Erythroblast (primary cell): ENCODE data around the gene TMPRSS5.
"Not testable (repeated sequence)": the region's sequence is repeated elsewhere in the genome, so short reads cannot be mapped to it uniquely, and the experiment has no call there.

Experiments
- DNase-seq, 2 experiments: peaks; one replicate each; lab custom pipeline; 2025; lab: John Stamatoyannopoulos, UW
- GATA1 ChIP-seq: IDR thresholded peaks from 2 replicates; pipeline ENCODE4 v1.6.1; 2011; ENCODE audit warnings: low read depth, mild to moderate bottlenecking, control low read depth, low read length, moderate library complexity
- POLR2A ChIP-seq: IDR thresholded peaks from 2 replicates; pipeline ENCODE4 v1.6.1; 2011; ENCODE audit warnings: mild to moderate bottlenecking, low read length

Gene TMPRSS5

DNA sequence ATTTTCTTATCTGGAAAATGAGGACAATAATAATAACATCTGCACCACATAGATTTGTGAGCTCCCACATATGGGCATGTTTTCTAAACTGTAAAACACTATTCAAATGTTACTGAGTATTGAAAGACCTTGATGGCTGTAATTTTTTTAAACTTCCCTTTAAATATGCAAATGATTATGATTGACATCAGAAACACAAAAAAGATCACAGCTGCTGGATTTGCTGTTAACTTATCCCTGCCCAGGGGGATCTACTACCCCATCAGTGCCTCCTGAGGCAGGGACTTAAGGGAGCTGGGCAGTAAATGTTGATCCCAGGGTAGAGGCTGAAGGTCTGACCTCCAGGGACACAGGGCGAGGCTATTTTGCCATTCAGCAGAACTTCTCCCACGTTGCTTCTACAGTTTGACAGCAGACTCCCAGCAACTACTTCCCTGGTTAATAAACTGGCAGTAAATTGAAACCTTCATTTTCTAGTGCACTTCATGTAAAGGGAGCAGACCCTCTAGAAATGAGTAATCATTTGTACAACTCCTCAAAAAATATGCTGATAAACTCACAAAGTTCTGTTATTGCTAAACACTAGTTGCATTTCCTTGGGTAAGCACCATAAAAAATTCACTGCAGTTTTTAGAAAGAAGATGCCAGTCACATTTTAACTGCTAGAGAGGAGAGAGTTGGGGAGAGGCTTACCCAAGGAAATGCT, 20.3 kb downstream of the TMPRSS5 start:
- DNase-seq: no peak
- TF ChIP-seq POLR2A (no peak), GATA1 (no peak)

DNA sequence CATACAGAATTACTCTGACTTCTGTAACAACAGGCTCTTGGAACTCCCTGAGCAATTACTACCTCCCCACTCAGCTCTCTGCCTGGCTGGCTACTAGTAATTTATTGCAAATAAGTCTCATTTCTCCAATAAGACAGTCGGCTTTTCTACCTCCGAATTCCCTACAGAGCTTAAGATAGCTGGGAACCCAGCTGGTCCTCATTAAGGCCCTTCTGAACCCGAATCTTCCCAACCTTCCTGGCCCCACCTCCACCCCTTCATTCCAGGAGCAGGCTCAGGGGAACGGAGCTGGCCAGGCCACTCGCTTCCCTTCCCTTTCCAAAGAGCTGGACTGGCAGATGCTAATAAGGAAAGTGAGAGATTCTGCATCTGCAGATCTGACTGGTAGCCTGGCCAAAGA, 21.6 kb downstream of the TMPRSS5 start:
- TF ChIP-seq POLR2A: no peak
- TF ChIP-seq GATA1: no peak
- no peak for DNase-seq

DNA sequence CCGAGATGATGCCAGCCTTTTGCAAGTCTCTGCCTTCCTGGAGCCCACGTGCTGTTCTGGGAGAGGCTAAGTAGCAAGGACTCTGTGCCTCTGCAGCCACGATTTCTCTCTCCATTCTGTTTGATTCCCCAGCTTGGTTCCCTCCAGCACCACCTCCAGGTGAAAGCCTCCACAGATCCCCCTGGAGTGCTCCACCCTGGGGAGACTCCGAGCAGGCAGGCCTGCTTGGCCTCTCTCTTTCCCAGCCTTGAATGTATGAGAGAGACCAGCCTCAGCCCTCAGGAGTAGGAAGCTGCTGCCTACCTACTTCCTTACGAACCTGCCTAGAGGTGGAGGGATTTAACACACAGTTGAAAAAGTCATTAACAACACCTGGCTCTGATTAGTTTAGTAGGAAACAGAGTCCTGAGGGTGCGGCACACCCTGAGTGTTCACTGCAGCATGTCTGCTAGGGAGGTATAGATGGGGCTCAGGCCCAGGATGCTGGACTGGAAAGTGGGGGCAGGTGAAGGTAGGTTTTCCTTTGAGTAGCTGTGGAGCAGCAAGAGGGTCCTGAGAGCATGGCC, 22.5 kb downstream of the TMPRSS5 start:
- TF ChIP-seq GATA1 (no peak), POLR2A (no peak)

DNA sequence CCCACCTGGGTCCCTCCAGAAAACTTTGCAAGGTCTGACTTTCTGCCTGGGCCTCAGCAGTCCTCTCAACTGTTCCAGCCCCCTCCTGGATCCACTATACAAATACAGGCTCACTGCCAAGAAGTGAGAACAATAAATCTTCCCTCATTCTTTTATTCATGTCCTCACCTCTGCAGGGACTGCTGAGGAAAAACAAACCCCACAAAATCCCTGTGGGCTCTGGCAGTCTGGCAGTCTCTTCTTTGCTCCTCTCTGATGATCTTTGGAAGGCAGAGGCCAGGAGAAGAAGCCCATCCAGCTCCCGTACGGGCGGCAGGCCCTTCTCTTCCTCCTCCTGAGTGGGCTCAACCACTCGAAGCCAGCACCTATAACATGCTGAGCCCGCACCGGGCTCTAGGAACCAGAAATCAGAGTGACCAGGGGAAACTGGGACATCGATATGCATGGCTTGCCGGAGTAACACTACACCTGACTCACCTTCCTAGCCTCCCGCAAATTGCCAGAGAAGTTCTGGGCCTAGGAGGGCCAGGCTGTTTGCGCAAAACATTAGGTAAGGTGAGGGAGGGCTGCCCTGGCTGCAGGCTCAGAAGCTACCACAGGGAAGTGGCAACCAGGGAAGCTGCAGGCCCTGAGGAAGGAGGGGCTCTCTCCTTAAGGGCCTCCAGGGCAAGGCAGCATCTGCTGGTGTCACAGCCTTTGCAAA, 24.2 kb downstream of the TMPRSS5 start:
- TF ChIP-seq GATA1 (no peak), POLR2A (no peak)
- DNase-seq: no peak

More for the DNA sequence above, 22.5 kb downstream of the TMPRSS5 start:
- no peak for DNase-seq

DNA sequence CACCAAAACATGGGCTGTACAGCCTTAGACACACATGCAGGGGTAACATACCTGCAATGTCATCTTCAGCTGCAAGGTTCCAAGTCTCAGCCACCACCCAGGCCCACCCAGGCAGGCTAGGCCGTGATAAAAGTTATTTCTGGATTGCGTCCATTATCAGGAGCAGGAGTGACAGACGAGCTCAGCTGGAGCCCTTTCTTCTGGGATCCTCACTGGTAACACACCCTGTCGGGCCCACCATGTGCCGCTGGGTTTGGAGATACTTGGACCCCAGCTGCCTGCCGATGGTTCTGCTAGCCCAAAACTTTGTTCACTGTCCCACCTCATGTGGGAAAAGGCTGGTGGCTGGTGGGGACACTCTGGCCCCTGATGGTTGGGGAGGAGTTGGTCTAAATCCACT, 24.8 kb downstream of the TMPRSS5 start:
- TF ChIP-seq POLR2A (peak; percentile 24), GATA1 (no peak)
- peak; percentile 71 to 84 for DNase-seq

DNA sequence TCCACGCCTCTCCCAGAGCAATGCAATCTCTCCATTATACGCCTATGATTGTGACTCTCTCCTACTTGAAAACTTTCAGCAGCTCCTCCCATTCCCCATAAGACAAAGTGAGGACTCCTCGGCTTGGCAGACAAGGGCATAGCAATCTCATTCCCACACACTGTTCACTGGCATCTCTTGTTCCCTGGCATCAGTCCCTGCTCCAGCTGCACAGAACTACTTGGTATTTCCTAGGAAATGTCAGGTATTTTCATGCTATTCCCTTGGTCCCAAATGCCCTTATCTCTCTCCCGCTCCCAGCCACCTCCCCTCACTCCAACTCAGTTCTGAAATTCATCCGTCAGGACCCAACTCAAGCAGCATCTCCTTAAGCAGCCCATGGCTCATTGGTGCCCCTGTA, 28.4 kb downstream of the TMPRSS5 start:
- no peak for DNase-seq
- TF ChIP-seq POLR2A: no peak
- no peak for TF ChIP-seq GATA1

DNA sequence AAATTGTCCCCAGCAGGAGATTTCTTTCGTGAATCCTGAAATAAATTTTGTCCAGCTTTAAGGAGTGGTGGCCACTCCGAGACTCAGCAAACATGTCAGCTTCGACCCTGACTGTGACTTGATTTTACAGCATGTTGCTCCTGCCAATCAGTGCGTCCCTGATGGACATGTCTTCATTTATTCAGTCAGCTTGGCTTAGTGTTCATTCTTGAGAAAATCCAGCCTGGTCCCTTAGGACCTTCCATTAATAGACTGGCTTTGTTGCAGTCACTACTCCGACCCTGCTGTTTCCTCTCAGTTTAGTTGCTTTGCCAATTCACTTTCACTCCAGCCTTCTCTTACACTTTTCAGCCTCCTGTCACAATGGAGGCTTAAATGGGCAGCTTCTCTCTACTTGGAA, 30.5 kb downstream of the TMPRSS5 start:
- no peak for DNase-seq
- TF ChIP-seq POLR2A (no peak), GATA1 (no peak)

DNA sequence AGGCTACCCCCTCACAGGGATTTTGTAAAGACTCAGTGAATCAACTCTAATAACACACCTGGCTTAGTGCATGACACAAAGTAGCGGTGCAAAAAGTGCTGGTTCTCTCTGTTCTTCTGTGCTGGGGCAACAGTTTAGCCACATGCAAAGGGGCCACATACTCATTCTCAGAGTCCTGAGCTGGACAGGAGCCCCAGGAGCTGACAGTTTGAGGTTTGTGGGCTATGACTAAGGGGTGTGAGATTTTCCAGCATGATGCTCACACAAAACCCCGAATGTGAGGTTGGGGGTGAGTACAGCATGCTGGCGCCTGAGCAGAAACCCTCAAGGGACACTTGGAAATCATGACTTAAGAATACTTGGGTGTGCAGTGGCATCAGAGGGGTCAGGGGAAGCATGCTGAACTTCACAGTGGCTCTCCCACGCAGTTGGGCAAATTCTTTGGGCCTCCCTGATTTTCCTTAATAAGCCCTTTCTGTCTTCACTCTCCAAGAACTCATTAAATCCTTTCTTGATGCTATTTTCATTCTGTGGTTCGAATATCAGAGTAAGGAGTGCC, 31.0 kb downstream of the TMPRSS5 start:
- DNase-seq: no peak
- no peak for TF ChIP-seq GATA1
- TF ChIP-seq POLR2A: no peak

DNA sequence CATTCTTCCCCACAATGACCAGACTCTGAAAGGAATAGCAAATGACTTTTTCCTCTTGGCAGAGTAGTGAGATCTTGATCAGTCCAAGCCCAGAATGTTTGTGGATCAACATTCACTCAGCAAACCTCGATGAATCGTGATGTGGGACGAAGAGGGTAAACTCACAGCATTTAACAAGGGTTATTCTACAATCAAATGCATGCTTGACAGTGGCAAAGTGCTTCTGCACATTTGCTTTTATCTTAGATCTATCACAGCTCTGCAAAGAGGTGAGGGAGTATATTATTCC, 31.8 kb downstream of the TMPRSS5 start:
- TF ChIP-seq GATA1: no peak
- TF ChIP-seq POLR2A: no peak
- DNase-seq: no peak

DNA sequence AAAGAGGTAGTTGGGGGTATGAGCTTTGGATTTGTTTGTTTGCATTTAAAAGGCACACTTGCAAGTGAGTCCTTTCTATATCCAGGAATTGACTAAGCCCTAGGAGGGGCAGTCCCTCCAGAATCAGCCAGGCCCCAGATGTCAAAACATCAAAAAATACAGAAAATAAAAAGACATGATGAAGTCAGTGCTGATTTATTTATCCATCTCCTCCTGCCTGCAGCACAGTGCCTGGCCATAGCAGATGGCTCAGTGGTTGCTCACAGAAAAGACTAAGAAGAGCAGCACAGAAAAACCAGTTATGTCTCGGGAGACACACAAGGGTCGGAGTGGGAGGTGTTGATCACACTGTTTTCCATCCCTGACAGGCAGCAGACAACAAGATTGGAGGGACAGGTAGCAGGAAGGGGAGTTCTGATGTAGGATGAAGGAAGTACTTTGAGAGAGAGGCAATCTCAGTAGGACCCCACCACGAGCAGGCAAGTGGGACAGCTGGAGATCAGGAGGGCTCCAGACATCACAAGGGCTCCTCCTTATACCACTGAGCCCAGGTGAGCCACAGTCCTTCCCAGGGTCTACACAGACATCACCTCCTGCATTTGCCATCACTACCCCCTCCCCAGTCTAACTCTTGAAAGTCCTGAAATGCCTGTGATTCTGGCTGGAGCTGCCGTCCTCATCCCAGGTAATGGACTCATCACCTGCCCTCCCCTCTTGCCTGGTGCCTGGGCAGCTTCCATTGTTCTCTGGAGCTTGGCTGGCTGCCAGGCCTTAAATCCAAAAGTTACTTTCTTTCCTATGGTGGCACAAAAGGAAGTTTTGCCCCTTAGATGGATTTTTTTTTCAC, 32.3 kb downstream of the TMPRSS5 start:
- TF ChIP-seq GATA1: no peak
- TF ChIP-seq POLR2A: no peak
- no peak for DNase-seq

DNA sequence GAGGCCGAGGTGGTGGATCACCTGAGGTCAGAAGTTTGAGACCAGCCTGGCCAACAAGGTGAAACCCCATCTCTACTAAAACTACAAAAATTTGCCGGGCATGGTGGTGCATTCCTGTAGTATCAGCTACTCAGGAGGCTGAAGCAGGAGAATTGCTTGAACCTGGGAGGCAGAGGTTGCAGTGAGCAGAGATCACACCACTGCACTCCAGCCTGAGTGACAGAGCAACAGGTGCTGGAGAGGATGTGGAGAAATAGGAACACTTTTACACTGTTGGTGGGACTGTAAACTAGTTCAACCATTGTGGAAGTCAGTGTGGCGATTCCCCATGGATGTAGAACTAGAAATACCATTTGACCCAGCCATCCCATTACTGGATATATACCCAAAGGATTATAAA, 34.2 kb downstream of the TMPRSS5 start:
- not testable (repeated sequence) for DNase-seq

DNA sequence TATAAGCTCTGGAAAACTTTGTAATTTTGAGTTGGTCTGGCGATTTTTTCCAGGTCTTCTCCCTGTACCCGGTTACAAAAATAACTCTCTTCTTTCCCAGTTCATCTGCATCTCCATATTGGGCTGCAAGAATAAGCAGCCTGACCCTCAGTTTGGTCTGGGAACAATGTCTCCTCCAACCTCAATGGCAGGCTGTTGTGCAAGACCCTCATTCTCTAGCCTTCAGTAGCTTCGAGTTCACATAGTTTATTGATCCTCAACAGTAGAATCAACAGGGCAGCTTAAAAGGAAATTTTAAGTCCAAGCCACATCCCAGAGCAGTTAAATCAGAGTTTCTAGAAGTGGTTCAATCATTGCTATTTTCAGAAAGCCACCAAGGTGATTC, 35.3 kb downstream of the TMPRSS5 start:
- no peak for DNase-seq
- TF ChIP-seq GATA1: no peak
- no peak for TF ChIP-seq POLR2A

DNA sequence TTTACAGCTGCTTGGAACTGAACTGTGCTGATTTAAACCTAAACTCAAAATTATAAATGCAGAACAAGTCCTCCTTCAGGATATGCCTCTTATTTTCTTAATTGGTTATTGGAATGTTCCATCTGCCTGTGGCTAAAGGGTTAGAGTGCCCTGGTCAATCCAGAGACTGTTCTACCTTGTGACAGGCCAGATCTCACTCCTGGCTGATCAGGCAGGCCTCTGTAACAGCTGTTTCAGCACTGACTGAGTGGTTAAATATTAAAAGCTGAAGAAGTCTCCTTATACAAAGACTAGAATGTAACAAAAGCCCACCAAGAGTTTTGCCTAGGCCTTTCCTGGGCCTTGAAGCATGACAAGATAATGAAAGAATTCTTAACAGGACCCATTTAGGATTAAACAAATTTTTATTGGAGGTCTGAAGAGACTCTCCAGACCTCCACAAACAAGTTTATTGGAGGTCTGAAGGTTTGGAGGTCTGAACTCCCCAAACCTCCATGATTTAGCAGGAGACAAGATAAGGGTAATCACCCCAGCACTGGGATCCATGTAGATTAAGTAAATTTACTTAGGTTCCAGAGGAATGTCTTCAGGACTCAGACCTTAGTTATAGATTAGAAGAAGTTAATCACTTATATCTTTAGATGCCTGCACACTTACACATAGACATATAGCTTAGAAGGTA, 35.8 kb downstream of the TMPRSS5 start:
- DNase-seq: no peak
- TF ChIP-seq POLR2A (no peak), GATA1 (no peak)

DNA sequence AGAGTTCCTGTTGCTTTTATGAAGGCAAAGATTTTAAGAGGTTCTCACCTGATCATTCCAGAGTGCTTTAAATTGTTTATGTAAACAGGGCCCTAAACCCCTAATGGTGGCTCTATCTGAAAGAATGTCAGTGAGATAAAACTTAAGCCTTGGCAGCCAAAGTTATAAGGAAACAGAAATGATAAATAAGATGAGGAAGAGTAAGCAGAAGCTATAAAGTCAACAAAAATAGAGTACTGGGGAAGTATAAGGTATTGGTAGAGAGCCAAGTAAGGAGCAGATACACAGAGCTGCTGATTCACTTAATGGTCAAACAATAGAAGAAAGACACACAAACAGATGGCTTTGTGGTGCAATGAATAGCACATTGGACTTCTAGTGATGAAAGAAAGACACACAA, 37.9 kb downstream of the TMPRSS5 start:
- TF ChIP-seq GATA1 (no peak), POLR2A (no peak)
- no peak for DNase-seq

DNA sequence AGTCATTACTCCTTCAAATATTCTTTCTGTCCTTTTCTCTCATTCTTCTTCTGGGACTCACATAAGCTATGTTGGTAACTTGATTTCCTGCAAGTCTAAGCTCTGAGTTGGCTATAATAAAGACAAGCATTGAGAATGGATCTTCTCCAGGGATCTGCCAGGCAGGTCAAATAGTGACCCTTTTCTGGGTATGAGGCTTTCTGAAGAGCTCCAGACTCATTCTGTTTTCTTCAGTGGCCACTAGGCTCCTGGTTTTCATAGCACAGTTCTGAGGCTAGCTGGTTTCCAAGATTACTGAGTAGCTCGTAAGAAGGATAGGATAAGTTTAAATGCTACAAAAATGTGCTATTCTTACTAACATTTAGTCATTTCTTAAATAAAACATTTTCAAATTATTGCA, 38.3 kb downstream of the TMPRSS5 start:
- TF ChIP-seq GATA1: no peak
- no peak for TF ChIP-seq POLR2A
- no peak for DNase-seq
